Placental pericyte (primary cell): ENCODE data around the gene PROCA1. TPM values are rescaled to one million over a fixed set of nuclear protein-coding genes. Genes with fewer than 3 reads are reported as not detected.

Experiments used
- small RNA-seq: library from RNA; depleted of rRNA; stranded (forward); fragments of <200 nt; gene quantifications from one replicate; pipeline ENCODE3, GENCODE V24; 2012; ENCODE audit warnings: low replicate concordance
- total RNA-seq: library from RNA; depleted of rRNA; stranded (reverse); fragments of >200 nt; gene quantifications from 2 replicates; pipeline ENCODE4 v1.2.3, GENCODE V29; 2012

PROCA1 gene, protein sequence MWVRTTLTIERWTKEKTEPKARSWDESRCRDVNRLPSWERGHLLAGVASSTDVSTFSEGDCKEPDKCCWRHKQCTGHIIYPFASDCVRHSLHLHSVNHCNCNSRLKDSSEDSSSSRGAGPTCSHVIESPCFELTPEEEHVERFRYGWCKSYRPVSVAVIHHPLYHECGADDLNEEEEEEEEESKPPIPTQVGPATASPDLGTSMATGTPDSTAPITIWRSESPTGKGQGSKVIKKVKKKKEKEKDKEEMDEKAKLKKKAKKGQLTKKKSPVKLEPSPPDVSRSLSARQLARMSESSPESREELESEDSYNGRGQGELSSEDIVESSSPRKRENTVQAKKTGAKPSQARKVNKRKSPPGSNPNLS
- total RNA-seq, result 0.44 and 0.86 TPM in 2 replicates

DNA sequence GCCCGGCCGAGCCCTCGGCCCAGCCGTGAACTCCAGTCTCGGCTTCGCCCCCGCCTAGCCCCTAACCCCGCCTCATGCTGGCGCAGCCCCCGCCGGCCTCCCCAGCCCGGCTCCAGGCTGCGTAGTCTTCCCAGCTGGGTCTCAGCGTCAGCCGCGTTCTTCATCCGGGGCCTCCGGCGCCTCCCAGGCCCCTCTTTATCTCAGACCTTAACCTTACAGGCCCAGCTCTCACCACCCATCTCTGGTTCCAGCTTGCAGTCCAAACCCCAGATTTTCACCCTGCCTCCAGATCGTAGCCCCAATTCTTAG, at the start of gene PROCA1:
Gene PROCA1 (minus strand): TSS at position 166 of the 309 bp plus-strand sequence. CDS start 228 bp downstream, outside the sequence.

DNA sequence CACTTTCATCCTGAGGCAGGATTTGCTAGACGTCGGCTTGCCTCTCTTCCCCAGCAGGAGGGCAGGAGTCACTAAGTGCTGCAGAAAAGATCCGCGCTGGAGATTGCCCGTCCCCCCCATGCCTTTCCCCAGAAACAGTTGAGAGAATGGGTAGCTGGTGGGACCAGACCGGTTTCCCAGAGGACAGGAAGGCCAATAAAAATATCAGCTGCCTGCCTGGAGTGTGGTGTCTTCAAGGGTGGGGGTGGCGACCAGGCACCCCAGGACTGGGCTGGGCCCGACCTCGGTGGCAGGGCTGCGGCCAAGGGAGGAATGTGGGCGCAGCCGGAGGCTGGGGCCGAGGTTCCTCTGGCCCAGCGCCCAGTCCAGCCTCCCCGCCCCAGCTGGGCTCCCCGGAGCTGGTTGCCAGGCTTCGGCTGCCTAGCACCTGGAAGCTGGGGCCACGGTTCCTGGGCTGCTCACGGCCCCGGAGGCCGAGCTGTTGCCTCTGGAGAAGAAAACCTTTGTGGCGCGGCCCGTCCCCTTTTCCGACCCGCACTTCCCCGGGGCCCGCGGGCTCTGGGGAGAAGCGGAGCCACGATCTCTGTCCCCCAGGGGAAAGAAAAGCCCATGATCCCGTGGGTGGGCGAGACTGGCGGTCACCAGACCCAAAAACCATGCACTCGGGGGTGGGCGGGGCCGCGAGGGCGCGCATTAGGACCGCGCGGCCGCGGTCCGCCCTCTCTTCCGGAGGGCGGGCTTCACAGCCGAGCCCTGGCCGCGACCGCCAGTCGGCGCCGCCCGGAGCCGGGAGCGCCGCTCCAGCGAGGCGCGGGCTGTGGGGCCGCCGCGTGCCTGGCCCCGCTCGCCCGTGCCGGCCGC, 31.8 kb upstream of the PROCA1 start, which contains the start of gene TRAF4:
Gene TRAF4 (plus strand): TSS at position 769 of the 861 bp plus-strand sequence. CDS start 102 bp downstream, outside the sequence.

DNA sequence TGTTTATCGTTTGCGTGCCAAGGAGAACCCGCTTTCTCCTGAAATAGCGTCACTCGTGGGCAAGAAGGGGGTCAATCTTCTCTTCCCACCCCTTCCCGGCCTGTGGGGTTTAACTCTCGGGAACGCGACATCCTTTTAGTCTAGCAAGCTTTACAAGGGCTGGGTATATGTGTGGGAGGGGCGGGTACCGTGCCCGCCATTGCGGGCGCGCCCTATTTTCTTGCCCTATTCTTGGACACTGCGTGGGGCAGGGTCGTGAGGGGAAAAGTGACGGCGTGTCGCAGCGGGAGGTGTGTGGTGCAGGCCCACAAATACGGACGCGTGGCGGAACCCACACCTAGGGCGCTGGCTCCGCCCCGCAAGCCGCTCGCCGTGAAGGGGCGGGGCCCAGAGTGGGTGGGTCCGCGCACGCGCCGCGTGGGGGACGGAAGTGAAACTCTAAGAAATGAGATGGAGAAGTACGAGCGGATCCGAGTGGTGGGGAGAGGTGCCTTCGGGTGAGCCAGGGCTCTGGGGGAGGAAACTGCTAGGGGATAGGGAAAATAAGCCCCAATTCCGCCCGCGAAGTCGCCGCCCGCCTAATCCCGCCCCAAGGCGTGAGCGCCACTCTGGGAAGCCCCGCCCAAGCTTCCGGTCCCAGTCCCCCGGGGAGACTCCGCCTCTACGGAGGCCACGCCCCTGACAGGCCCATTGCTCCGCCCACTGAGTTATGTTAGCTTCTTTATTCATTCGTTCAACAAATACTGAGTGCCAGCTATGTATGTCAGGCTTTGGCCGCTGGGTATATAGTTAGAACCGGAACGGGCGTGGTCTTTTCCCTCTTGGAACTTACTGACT, 16.9 kb upstream of the PROCA1 start, which contains the start of gene NEK8:
Gene NEK8 (plus strand): TSS at position 425 of the 837 bp plus-strand sequence. CDS start 26 bp downstream, at position 451.

DNA sequence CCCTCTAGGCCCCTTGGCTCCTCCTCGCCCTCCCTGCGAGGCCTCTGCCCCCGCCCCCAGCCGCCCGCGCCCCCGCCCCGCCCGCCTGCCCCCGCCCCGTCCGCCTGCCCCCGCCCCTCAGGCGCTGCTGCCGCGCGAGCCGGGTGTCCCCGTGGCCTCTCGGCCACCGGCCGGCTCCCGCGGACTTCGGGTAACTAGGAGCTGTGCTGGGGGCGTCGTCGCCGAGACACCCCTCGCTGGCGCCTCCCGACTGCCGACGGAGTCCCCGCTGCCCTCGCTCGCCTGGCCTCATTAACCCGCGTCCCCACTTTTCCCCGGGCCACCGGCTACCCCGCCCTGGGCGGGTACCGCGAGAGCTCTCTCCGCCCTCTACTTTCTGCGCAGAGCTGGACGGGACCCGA, 14.5 kb upstream of the PROCA1 start, which contains the start of gene TLCD1:
Gene TLCD1 (minus strand): TSS at position 8 of the 401 bp plus-strand sequence. CDS start 136 bp downstream, outside the sequence.

DNA sequence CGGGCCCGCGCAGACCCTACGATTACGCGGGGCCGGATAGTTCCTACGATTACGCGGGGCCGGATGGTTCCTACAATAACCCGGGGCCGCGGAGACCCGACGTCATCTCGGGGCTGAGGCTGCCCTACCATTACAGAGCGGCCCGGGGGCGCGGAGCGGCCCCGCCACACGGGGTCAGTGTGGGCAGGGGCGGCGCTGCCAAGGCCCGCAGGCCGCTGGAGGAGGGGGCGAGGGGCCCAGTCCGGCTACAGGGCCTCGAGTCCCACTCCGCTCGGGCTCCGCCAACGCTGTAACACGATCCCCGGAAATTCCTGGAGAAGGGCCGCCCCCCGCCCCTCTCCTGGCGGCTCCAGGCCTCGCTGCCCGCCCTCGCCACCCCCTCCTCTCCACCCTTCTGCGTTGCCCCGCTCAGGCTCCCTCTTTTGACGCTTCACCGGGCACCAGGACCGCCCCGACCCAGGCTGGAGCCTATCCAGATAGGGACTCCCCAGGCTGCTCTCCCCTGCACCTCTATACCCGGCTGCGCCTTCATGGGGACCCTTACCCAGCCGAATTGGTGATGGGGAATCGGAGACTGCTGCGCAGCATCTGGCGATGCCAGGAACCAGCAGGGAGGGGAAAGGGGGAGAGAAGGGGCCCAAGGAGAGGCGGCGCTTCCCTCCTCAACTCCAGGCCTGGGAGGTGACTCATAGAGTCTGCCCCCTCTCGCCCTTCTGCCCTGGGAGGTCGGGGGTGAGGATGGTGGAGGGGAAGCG, 6.1 kb upstream of the PROCA1 start, which contains the start of gene RAB34:
Gene RAB34 (minus strand): TSS at position 291 of the 755 bp plus-strand sequence. CDS start 602 bp downstream, outside the sequence.

DNA sequence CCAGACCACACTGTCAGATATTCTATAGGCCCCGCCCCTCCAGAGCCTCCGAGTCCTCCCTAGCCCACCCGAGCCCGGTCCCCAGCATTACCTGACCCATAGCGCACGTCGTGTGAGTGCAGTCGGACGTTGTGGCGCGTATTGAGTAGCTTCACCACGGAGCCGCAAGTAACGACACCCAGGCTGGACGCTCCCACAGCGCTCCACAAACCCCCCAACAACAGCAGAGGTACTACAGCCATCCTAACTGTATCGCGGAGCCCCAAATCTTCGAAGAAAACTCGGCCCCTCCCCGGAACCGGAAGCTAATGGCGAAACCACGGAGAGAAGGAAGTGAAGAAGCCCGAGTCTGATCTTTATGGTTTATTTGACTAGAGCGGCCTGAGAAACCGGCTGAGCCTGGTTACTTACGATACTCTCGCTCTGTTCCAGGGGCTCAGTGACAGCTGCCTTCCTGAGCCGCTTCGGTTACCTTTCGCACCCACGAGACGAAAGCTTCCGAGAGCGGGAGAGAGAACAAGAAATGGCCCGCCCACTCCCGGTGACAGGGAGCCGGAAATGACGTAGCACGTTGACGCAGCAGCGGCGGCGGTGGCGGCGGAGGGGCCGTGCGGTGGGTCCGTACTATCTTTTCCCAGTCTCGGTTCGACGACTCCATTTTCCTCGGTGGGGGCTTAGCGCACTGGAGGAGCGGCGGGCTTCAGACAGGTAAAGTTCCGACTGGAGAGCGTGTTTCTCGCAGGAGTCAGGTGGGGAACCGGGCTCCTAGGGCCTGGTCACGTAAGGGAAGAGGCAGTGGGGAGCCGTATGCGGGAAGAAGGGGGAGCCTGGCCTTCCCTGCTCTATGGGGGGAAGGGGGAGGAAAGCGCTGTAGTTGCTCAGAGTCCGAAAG, 49.8 kb downstream of the PROCA1 start, which contains the start of the genes SDF2 and SUPT6H:
Gene SDF2 (minus strand): TSS at position 272 of the 892 bp plus-strand sequence. CDS start 30 bp downstream, at position 242.
Gene SUPT6H (plus strand): TSS at position 571 of the 892 bp plus-strand sequence. CDS start 11,197 bp downstream, outside the sequence.

Small RNA genes within 50 kb of the gene (small RNA-seq; reads per million reads assigned to genes)
- not detected for gene SNORD42A
- gene SNORD42B, result 0.55 reads per million, percentile 22 among the genes with 10 or more reads in this experiment
- not detected for gene SNORD4A
- gene SNORD4B, result not detected

Other genes with a start within 250 kb of the PROCA1 start
- gene SLC13A2, start 238.2 kb downstream of the PROCA1 start, total RNA-seq, result not detected in 2 replicates
- gene FOXN1, start 205.5 kb downstream of the PROCA1 start, total RNA-seq, result not detected in 2 replicates
- 16.0 and 19.6 TPM in 2 replicates for gene UNC119, start 159.3 kb downstream of the PROCA1 start, total RNA-seq
- gene PIGS, start 140.4 kb downstream of the PROCA1 start, total RNA-seq, result 40.2 and 44.0 TPM in 2 replicates
- gene ALDOC, start 135.0 kb downstream of the PROCA1 start, total RNA-seq, result 9.7 and 30.4 TPM in 2 replicates
- gene SPAG5, start 112.9 kb downstream of the PROCA1 start, total RNA-seq, result 2.4 and 77.9 TPM in 2 replicates
- 2.6 and 7.6 TPM in 2 replicates for gene RSKR, start 97.7 kb downstream of the PROCA1 start, total RNA-seq
- 103 and 183 TPM in 2 replicates for gene BLTP2, start 66.7 kb downstream of the PROCA1 start, total RNA-seq
- gene SDF2, start 50.0 kb downstream of the PROCA1 start, total RNA-seq, result 36.5 and 44.2 TPM in 2 replicates
- gene SUPT6H, start 49.7 kb downstream of the PROCA1 start, total RNA-seq, result 61.3 and 66.7 TPM in 2 replicates
- 200 and 222 TPM in 2 replicates for gene RAB34, start 6.0 kb upstream of the PROCA1 start, total RNA-seq
- gene RPL23A, start 8.1 kb upstream of the PROCA1 start, total RNA-seq, result 341 and 470 TPM in 2 replicates
- 4.2 TPM in 2 replicates for gene TLCD1, start 14.3 kb upstream of the PROCA1 start, total RNA-seq
- gene NEK8, start 16.9 kb upstream of the PROCA1 start, total RNA-seq, result 3.3 and 8.5 TPM in 2 replicates
- gene TRAF4, start 32.1 kb upstream of the PROCA1 start, total RNA-seq, result 32.6 and 65.3 TPM in 2 replicates
- gene FAM222B, start 130.9 kb upstream of the PROCA1 start, total RNA-seq, result 9.6 and 11.5 TPM in 2 replicates
- gene ERAL1, start 143.1 kb upstream of the PROCA1 start, total RNA-seq, result 32.4 and 64.1 TPM in 2 replicates
- gene FLOT2, start 185.8 kb upstream of the PROCA1 start, total RNA-seq, result 44.5 and 59.7 TPM in 2 replicates
- 4.4 and 6.3 TPM in 2 replicates for gene DHRS13, start 191.2 kb upstream of the PROCA1 start, total RNA-seq
- gene PHF12, start 239.6 kb upstream of the PROCA1 start, total RNA-seq, result 43.8 and 44.6 TPM in 2 replicates